ENCODE measurements around the gene MRPL23. TPM values are rescaled to one million over a fixed set of nuclear protein-coding genes. Genes with fewer than 3 reads are reported as not detected.

The MRPL23 gene
- total RNA-seq, 6 experiments from 2014 or later: 23.1 to 121 (median 36.4) TPM

GRCh38 chr11:1935156-1936071 lies 11.7 kb upstream of the MRPL23 start:
- peak in 1 of 4 donors; percentile 15 for ATAC-seq
- Histone ChIP-seq H3K36me3 (no peaks in the 10 kb centered on the region), H3K4me3 (no peak overlapping the region), H3K27me3 (no peaks in the 10 kb centered on the region), H3K27ac (no peak overlapping the region), H3K9me3 (no peaks in the 10 kb centered on the region), H3K4me1 (no peaks in the 10 kb centered on the region)
- intact Hi-C loops (cut with DNase I): no loop called here
- TF ChIP-seq CTCF (IDR thresholded peaks at IDR 0.05): no peak
- TF ChIP-seq POLR2A (IDR thresholded peaks at IDR 0.05): no peak
- 52% methylated on average over 8 of the region's 33 CpGs for WGBS (ENCODE audit: insufficient coverage, low coverage, low lambda C conversion rate, missing lambda C conversion rate)
- peak; percentile 14 to 46 (median 42) for DNase-seq

- no peak overlapping the region for H3K4me3 ChIP-seq
- no peak for TF ChIP-seq CTCF (IDR thresholded peaks at IDR 0.05)
- no peak for TF ChIP-seq POLR2A (IDR thresholded peaks at IDR 0.05)
- no peaks in the 10 kb centered on the region for H3K27me3 ChIP-seq
- H3K4me1 ChIP-seq: no peaks in the 10 kb centered on the region
- H3K9me3 ChIP-seq: no peaks in the 10 kb centered on the region
- no peaks in the 10 kb centered on the region for H3K36me3 ChIP-seq
- 40% methylated on average over 2 of the region's 34 CpGs for WGBS (ENCODE audit: insufficient coverage, low coverage, low lambda C conversion rate, missing lambda C conversion rate)
- H3K27ac ChIP-seq: no peak overlapping the region
- peak; percentile 16 to 41 (median 37) for DNase-seq
- no peak for ATAC-seq
- intact Hi-C loops (cut with DNase I): no loop called here
Observed at GRCh38 chr11:1936072-1936780, 10.9 kb upstream of the MRPL23 start.

- Histone ChIP-seq H3K27ac (no peak overlapping the region), H3K36me3 (no peaks in the 10 kb centered on the region), H3K4me1 (no peaks in the 10 kb centered on the region), H3K9me3 (no peaks in the 10 kb centered on the region), H3K4me3 (no peak overlapping the region), H3K27me3 (no peaks in the 10 kb centered on the region)
- peak; percentile 19 to 41 (median 39) for DNase-seq
- no peak for ATAC-seq
- TF ChIP-seq POLR2A (IDR thresholded peaks at IDR 0.05): no peak
- TF ChIP-seq CTCF (IDR thresholded peaks at IDR 0.05): no peak
- WGBS (ENCODE audit: insufficient coverage, low coverage, low lambda C conversion rate, missing lambda C conversion rate): 77% methylated on average over 4 of the region's 34 CpGs
- intact Hi-C loops (cut with DNase I): no loop called here
Observed at GRCh38 chr11:1936781-1937615, 10.1 kb upstream of the MRPL23 start.

- intact Hi-C loops (cut with DNase I): no loop called here
- H3K4me3 ChIP-seq: no peak overlapping the region
- ATAC-seq (no peak), DNase-seq (peak; percentile 10 to 56 (median 40))
- H3K36me3 ChIP-seq: no peaks in the 10 kb centered on the region
- no peaks in the 10 kb centered on the region for H3K9me3 ChIP-seq
- TF ChIP-seq POLR2A (IDR thresholded peaks at IDR 0.05): no peak
- no peak for TF ChIP-seq CTCF (IDR thresholded peaks at IDR 0.05)
- no peaks in the 10 kb centered on the region for H3K4me1 ChIP-seq
- 90% methylated on average over 10 of the region's 35 CpGs for WGBS (ENCODE audit: insufficient coverage, low coverage, low lambda C conversion rate, missing lambda C conversion rate)
- no peaks in the 10 kb centered on the region for H3K27me3 ChIP-seq
- H3K27ac ChIP-seq: no peak overlapping the region
Observed at GRCh38 chr11:1937616-1938342, 9.4 kb upstream of the MRPL23 start.
